Pancreas (tissue), 10 donors: ENCODE data around the gene NIPAL1. TPM values are rescaled to one million over a fixed set of nuclear protein-coding genes. Genes with fewer than 3 reads are reported as not detected.
A peak's percentile ranks its signal among the peaks of the same experiment; 100 is the strongest.

Experiments used
- ATAC-seq, 4 donors: fragments of 200-7000 bp; cut with Tn5 transposase; one replicate each; pipeline versions ENCODE4 v1.8.0 to v1.9.1; 2020; ENCODE audit warnings: mild to moderate bottlenecking in 4 of 4, moderate library complexity in 4 of 4
- DNase-seq, 6 donors: peaks; one replicate each; pipeline ENCODE4 v3.0.0-alpha.2; 2020
- FAIRE-seq: peaks from 2 replicates; lab custom pipeline; 2012; peaks lifted over from hg19 to GRCh38; lab: Jason Lieb, UNC
- H3K27ac ChIP-seq, 4 donors: fragments of 200-600 bp; sonication (generic); 1 replicate in 3 of 4; 2 replicates in 1 of 4; pipeline versions ENCODE4 v1.5.0 to v1.8.0; 2020
- H3K27me3 ChIP-seq, 4 donors: fragments of 200-600 bp; one replicate each; pipeline ENCODE4 v1.8.0; 2021
- H3K36me3 ChIP-seq, 3 donors: fragments of 200-600 bp; sonication (generic) in 1 of 3; one replicate each; pipeline versions ENCODE4 v1.5.0 to v1.8.0; 2020 to 2021
- H3K4me1 ChIP-seq, 3 donors: fragments of 200-600 bp; one replicate each; pipeline ENCODE4 v1.8.0; 2021
- H3K4me3 ChIP-seq, 4 donors: fragments of 200-600 bp; sonication (generic) in 2 of 4; one replicate each; pipeline versions ENCODE4 v1.5.0 to v1.8.0; 2020 to 2021
- H3K9me3 ChIP-seq, 4 donors: fragments of 200-600 bp; one replicate each; pipeline ENCODE4 v1.8.0; 2021
- CTCF ChIP-seq, 4 donors: fragments of 200-600 bp; sonication (generic) in 3 of 4; IDR thresholded peaks; one replicate each; pipeline versions ENCODE4 v1.5.0 to v1.8.0; 2021; ENCODE audit warnings: antibody characterized with exemption in 4 of 4
- WGBS, 2 donors: extraction: QIAGEN DNeasy Blood & Tissue Kit; methylation state at CpG; one replicate each; pipeline ENCODE4 v1.1.7; 2013; 5-methylcytosine and 5-hydroxymethylcytosine counted together
- intact Hi-C, 3 donors: fragments of 100-400 bp; cut with DNase I; formaldehyde crosslinking; loops; one replicate each; pipeline versions ENCODE4 v1.11.1 to v1.14.2; 2022
- polyA plus RNA-seq, 2 donors: library from polyadenylated mRNA; stranded (reverse); fragments of 200-250 nt; gene quantifications; one replicate each; pipeline ENCODE4 v1.2.3, GENCODE V29; 2013
- total RNA-seq, 6 donors: library from RNA; stranded (reverse); fragmentation: NEBNext Ultra II Directional in 4 of 6; extraction: Animal tissue kit (Norgen Biotek cat#: 25700) in 4 of 6; gene quantifications; one replicate each; pipeline versions ENCODE4 v1.2.1 to v1.2.4, GENCODE V29; 2021 to 2023
- donor health status: healthy with polysubstance abuse.
- donor health status: DM: no; HTN: no; CAD: no; lungs with moderate emphysema.
- donor health status: DM: no; HTN: no; CAD: no.
- donor health status: control.
- donor health status: control.
- donor health status: Bipolar disorder and iron deficiency.
- donor health status: DM: yes; HTN: yes; CAD: no.
- donor health status: DM: no; HTN: no; CAD: no.
- donor health status: DM: no; HTN: no; CAD: no.
- donor health status: DM: yes; HTN: yes; CAD: no.

NIPAL1 gene
- total and polyA plus RNA-seq, 8 donors, result 0.96 to 4.4 (median 2.2) TPM

DNA sequence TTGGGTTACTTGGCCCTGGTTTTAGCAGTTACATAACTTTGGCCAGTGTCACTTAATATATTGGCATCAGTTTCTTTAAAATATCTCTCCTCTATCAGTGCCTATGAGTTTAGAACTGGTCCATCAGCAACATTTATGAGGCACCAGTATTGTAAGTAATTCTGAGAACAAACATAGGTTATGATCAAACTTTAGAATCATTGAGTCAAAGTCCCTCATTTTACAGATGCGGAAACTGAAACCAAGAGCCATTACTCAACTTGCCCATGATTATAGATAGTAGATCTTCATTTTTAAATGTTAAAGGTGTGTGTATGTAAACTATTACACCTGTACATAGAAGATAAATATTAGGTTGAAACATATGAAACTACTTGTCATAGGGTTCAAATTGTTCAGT, 4.5 kb downstream of the NIPAL1 start:
- 60 to 94% methylated on average over 1 of the region's 1 CpG for WGBS, 2 donors
- peak; percentile 26 for FAIRE-seq
- Histone ChIP-seq H3K4me1 (no peaks in the 10 kb centered on the region), H3K27me3 (no peaks in the 10 kb centered on the region), H3K9me3 (no peaks in the 10 kb centered on the region), H3K36me3 (no peaks in the 10 kb centered on the region), H3K27ac (no peak overlapping the region), H3K4me3 (no peak overlapping the region)
- intact Hi-C loops, result no loop called here
- TF ChIP-seq CTCF (IDR thresholded peaks at IDR 0.05), result no peak
- no peak for ATAC-seq
- DNase-seq, result no peak

DNA sequence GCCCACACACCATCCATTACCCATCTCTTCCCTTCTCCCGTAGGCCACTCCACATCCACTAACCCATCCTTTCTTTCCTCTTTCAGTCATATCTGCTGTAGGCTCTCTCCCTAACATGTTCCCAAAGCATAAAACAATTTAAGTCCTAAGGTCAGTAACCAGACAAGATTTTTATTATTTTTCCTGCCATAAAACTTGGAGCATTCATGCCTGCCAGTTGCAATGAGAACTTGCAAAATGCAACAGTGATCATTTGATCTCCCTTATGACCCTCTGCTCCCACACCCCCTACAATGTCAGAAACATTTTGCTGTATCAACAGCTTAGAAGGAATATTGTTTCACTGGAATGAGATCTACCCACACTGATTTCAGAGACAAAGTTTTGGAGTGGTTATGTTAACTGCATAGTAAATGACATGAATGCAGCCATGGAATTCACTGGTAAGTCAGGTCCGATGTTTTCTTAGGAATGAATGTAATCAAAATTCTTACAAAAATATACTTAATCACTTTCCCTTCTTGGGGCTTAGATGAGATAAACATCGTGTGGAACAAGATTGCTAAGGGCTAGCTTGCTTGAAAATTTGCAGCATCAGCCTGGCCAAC, 5.7 kb downstream of the NIPAL1 start:
- FAIRE-seq, result peak; percentile 34
- no peak for DNase-seq
- Histone ChIP-seq H3K9me3 (no peaks in the 10 kb centered on the region), H3K4me1 (no peaks in the 10 kb centered on the region), H3K36me3 (no peaks in the 10 kb centered on the region), H3K27ac (no peak overlapping the region), H3K4me3 (no peak overlapping the region), H3K27me3 (no peaks in the 10 kb centered on the region)
- no peak for TF ChIP-seq CTCF (IDR thresholded peaks at IDR 0.05)
- ATAC-seq, result no peak
- WGBS, 2 donors, result 71 to 78% methylated on average over 3 of the region's 3 CpGs
- intact Hi-C loops, result no loop called here

DNA sequence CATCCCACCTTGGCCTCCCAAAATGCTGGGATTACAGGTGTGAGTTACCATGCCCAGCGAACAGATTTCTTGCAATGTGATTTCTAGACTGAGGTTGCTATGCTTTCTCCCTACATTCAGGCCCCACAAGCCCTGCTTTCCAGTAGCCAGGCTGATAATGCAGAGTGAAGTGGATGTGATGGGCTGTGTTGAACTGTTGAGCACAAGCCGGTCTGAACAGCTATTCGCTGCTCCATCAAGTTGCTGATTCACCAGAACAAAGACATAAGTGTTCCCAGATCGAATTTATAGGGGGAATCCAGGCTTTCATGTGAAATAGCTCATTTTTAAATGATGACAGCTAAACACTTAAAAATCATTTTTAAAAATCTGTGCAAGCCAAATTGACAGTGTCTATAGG, 8.0 kb downstream of the NIPAL1 start:
- FAIRE-seq (no peak), ATAC-seq (no peak), DNase-seq (no peak)
- no peaks in the 10 kb centered on the region for H3K9me3 ChIP-seq
- intact Hi-C loops, result no loop called here
- no peak for TF ChIP-seq CTCF (IDR thresholded peaks at IDR 0.05)
- no peak overlapping the region for H3K4me3 ChIP-seq
- H3K27ac ChIP-seq, result no peak overlapping the region
- no peaks in the 10 kb centered on the region for H3K27me3 ChIP-seq
- H3K36me3 ChIP-seq, result no peaks in the 10 kb centered on the region
- H3K4me1 ChIP-seq, result no peaks in the 10 kb centered on the region
- WGBS, 2 donors, result 76 to 81% methylated on average over 4 of the region's 4 CpGs

DNA sequence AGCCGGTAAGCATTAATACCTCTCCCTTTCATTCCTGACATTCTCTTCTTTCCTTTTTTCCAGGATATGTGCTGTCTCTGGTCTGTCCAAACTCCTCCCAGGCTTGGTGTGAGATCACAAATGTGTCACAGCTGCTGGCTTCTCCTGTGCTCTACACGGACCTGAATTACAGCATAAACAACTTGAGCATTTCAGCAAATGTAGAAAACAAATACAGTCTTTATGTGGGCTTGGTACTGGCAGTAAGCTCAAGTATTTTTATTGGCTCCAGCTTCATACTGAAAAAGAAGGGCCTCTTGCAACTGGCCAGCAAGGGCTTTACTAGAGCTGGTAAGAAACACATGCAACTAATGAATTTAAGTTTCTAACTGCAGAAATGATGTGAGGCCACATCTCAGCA, 8.4 kb downstream of the NIPAL1 start:
- 42% methylated on average over 2 of the region's 2 CpGs for WGBS, 2 donors
- intact Hi-C loops, result no loop called here
- Histone ChIP-seq H3K9me3 (no peaks in the 10 kb centered on the region), H3K27me3 (no peaks in the 10 kb centered on the region), H3K4me1 (no peaks in the 10 kb centered on the region), H3K27ac (no peak overlapping the region), H3K36me3 (no peaks in the 10 kb centered on the region), H3K4me3 (no peak overlapping the region)
- ATAC-seq (no peak), DNase-seq (no peak), FAIRE-seq (no peak)
- TF ChIP-seq CTCF (IDR thresholded peaks at IDR 0.05), result no peak

DNA sequence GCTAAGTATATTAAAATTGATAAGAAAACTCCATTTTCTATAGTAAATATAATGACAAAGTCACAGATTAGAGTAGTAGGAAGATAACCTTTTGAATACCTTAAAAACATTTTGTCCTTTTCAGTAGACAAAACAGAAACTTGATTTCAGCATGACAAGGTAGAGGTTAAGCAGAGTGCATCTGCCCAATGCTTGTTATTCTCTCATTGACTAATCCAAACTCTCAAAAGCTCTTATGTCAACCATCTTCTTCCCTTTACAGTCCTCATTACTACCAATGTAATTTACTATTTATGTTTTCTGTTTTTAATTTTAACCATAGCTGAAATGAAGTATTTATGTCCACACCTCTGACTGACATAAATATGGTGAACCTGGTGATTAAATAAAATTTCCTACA, 11.1 kb downstream of the NIPAL1 start:
- Histone ChIP-seq H3K4me3 (no peak overlapping the region), H3K9me3 (no peaks in the 10 kb centered on the region), H3K4me1 (peaks cover 4 to 13% (median 12%) of the 10 kb centered on the region in 3 donors), H3K27ac (no peak overlapping the region), H3K36me3 (no peaks in the 10 kb centered on the region), H3K27me3 (no peaks in the 10 kb centered on the region)
- no peak for TF ChIP-seq CTCF (IDR thresholded peaks at IDR 0.05)
- no peak for FAIRE-seq
- intact Hi-C loops, result no loop called here
- no peak for DNase-seq
- no peak for ATAC-seq
